ENCODE measurements around the gene CLDN9. TPM values are rescaled to one million over a fixed set of nuclear protein-coding genes. Genes with fewer than 3 reads are reported as not detected.

The CLDN9 gene, protein sequence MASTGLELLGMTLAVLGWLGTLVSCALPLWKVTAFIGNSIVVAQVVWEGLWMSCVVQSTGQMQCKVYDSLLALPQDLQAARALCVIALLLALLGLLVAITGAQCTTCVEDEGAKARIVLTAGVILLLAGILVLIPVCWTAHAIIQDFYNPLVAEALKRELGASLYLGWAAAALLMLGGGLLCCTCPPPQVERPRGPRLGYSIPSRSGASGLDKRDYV
- total RNA-seq (2022; extraction: Qiagen RNA extraction): 0.25 to 0.37 TPM (median 0.31 TPM) in 5 replicates

DNA sequence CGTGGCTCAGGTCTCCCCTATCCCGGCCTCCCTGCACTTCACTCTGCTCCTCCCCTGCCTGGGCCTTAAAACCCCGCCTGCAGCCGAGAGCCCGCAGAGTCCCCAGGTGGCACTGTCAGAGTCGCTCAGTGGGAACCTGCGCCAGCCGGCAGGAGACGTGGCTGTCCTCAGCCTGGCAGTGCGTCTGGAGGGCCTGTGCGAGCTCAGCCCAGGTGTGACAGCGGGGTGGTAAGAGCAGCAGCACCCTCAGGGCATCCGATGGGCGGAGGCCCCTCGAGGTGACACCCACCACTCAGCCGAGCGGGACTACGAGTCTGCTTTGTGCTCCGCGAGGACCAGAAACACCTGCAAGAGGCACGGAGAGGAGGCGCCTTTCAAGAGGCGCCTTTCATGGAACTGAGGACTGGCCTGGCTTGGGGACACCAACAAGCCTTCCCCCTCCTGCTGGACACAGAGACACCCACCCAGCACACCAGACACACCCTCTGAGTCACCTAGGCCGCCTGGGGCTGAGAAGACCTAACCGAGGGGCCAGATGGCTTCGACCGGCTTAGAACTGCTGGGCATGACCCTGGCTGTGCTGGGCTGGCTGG is at the start of gene CLDN9:
CLDN9 (plus strand) TSS at position 96 of the 593 bp plus-strand sequence; CDS start at position 536, 440 bp downstream.

DNA sequence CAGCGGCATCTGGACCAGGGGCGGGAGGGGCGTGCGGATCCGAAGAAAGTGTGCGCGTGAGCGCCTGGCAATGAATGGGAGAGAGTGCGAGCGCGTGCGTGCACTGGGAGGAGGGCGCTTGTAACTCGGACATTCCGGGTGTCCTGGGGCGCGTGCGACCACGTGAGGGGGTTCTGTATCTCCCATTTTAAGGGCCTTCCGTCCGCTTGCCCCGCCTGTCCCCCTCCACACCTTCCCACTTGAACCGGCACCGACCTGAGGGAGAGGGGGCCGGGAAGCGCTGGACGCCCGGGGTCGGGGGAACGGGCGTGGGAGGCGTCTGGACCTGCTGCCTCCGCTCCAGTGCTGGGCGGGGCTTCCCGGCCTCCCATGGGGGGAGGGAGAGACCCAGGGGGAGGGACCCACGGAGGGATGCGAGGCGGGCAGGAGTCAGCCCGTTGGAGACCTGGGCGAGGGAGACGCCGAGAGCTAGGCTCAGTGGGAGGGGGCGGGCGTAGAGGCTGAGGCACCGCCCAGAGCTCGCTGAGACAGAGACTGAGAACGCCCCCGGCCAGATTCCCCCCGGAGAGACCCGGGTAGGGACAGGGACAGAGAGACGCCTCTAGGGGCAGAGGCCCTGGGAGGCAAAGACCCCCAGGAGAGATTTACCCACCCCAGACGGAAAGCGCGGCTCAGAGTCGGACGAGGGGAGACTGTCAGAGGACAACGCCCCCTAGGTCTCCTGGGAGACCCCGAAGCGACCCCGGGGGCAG is 48.8 kb upstream of the CLDN9 start, which contains the start of gene KREMEN2:
KREMEN2 (plus strand) TSS at position 553 of the 752 bp plus-strand sequence. CDS start 246 bp downstream, outside the sequence.

DNA sequence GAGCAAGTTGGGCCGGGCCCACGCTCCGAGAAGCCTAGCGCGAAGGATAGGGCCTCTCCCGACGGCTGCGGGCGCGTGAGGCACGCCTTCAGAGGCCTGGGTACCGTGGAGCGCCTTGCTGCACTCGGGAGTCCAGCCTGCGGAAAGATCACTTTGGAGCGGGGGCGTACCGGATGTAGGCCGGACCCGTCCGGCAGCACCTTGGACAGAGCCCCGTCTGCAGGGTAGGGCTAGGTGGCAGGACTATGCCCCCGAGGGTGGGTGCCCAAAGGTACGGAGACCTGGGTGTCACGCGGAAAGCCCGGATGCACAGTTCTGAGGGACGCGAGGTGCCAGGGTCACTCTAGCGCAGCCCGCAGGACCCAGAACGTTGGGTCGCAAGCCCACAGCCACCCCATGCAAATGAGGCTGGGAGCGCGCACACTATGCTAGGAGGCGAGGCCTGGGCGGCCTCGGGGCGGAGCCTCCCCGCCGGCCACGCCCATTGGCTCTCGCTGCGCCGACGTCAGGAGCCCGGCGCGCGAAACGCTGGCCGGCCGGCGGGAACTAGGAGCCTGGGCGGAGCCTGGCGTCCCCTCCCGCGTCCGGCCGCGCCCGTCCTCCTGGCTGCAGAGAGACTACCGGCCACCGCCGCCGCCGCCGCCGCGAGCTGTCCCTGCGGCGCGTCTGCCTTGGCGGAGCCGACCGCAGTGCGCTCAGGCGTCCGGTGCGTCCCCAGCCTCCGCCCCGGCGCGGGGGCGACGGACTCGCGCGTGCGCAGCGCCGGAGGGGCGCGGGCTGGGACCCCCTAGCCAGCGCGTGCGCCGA is 43.8 kb upstream of the CLDN9 start, which contains the start of gene PAQR4:
PAQR4 (plus strand) TSS at position 611 of the 807 bp plus-strand sequence. CDS start 327 bp downstream, outside the sequence.

GRCh38 chr16:2980227-2981176 is 32.2 kb upstream of the CLDN9 start, which contains the start of gene PKMYT1:
Gene PKMYT1, minus strand, starts transcription at chr16:2980446. Its CDS starts 789 bp downstream, at chr16:2979657.

GRCh38 chr16:3017794-3018506 is 5.2 kb downstream of the CLDN9 start, which contains the start of gene CLDN6:
Gene CLDN6, minus strand, starts transcription at chr16:3018183. Its CDS starts 2,162 bp downstream, at chr16:3016021.

DNA sequence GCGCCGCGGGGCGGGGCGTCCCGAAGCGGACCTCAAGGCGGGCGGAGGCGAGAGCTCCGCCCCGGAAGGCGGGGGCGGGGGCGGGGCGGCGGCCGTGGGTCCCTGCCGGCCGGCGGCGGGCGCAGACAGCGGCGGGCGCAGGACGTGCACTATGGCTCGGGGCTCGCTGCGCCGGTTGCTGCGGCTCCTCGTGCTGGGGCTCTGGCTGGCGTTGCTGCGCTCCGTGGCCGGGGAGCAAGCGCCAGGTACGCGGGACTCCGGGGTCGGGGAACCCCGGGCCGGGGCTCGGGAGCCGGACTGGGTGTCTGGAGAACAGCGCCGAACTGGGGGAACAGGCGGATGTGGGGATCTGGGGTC is 7.5 kb downstream of the CLDN9 start, which contains the start of gene TNFRSF12A:
TNFRSF12A (plus strand) TSS at position 122 of the 357 bp plus-strand sequence; CDS start at position 152, 30 bp downstream.

DNA sequence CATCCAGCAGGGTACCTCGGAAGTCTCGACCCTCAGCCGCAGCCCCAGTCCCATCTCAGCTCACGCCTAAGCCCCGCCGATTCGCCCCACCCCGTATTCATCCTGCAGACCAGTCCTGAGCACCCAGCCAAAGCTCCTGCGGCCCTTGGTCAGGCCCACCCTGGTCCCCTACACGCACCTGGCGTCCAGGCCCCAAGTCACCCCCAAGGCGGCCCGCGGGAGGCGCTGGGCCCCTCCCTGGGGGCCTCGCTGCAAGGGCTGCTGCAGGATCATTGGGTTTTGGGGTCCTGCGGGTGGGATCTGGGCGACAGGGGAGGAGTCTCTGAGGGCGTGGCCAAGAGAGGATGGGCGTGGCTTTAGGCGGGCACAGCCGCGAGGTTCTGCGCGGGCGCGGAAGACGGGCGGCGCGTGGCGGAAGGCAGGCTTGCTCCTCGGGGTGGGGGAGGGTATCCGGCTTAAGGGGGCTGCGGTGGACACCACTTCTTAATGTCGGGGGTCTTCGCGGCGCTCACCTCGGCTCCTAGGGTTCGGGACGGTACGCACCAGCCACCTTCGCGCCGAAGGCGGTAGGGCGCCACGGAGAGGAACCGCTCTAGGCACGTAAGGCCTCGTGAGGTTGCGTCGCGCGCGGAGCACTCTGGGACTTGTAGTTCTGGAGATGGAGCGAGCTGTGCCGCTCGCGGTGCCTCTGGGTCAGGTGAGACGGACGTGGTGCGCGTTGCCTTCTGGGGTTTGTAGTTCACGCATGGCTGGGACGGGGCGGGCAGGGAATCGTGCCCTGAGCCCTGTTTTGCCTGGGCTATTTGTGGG is 11.2 kb downstream of the CLDN9 start, which contains the start of the genes HCFC1R1 and THOC6:
HCFC1R1 (minus strand) TSS at position 274 of the 810 bp plus-strand sequence; CDS start at position 273, 1 bp downstream.
THOC6 (plus strand) TSS at position 367 of the 810 bp plus-strand sequence; CDS start at position 659, 292 bp downstream.

GRCh38 chr16:3036726-3037315 is 24.1 kb downstream of the CLDN9 start, which contains the start of gene BICDL2:
Gene BICDL2, minus strand, starts transcription at chr16:3036944. Its CDS starts 1,448 bp downstream, at chr16:3035496.

GRCh38 chr16:3045758-3046640 is 33.3 kb downstream of the CLDN9 start, which contains the start of gene MMP25:
Gene MMP25, plus strand, starts transcription at chr16:3046561. Its CDS starts 357 bp downstream, at chr16:3046918.

Other genes with a start within 250 kb of the CLDN9 start
- 453 to 554 TPM (median 517 TPM) in 5 replicates for gene ELOB, start 235.6 kb upstream of the CLDN9 start, total RNA-seq (2022; extraction: Qiagen RNA extraction)
- 0.05 to 0.06 TPM in 2 of 5 replicates, not detected in the others for gene PRSS33, start 225.4 kb upstream of the CLDN9 start, total RNA-seq (2022; extraction: Qiagen RNA extraction)
- gene PRSS41, start 214.5 kb upstream of the CLDN9 start, total RNA-seq (2022; extraction: Qiagen RNA extraction): not detected in 5 replicates
- 0.11 to 0.28 TPM (median 0.14 TPM) in 5 replicates for gene PRSS21, start 195.7 kb upstream of the CLDN9 start, total RNA-seq (2022; extraction: Qiagen RNA extraction)
- gene ZG16B, start 182.6 kb upstream of the CLDN9 start, total RNA-seq (2022; extraction: Qiagen RNA extraction): 0.37 to 0.96 TPM (median 0.92 TPM) in 5 replicates
- 0.50 to 0.98 TPM (median 0.78 TPM) in 5 replicates for gene PRSS22, start 154.8 kb upstream of the CLDN9 start, total RNA-seq (2022; extraction: Qiagen RNA extraction)
- gene FLYWCH2, start 129.7 kb upstream of the CLDN9 start, total RNA-seq (2022; extraction: Qiagen RNA extraction): 44.5 to 53.1 TPM (median 50.0 TPM) in 5 replicates
- gene FLYWCH1, start 101.0 kb upstream of the CLDN9 start, total RNA-seq (2022; extraction: Qiagen RNA extraction): 17.2 to 24.4 TPM (median 23.8 TPM) in 5 replicates
- 1.4 to 2.0 TPM (median 1.8 TPM) in 5 replicates for gene KREMEN2, start 48.6 kb upstream of the CLDN9 start, total RNA-seq (2022; extraction: Qiagen RNA extraction)
- gene PAQR4, start 43.6 kb upstream of the CLDN9 start, total RNA-seq (2022; extraction: Qiagen RNA extraction): 34.7 to 46.3 TPM (median 44.9 TPM) in 5 replicates
- gene PKMYT1, start 32.5 kb upstream of the CLDN9 start, total RNA-seq (2022; extraction: Qiagen RNA extraction): 67.8 to 94.9 TPM (median 91.6 TPM) in 5 replicates
- gene CLDN6, start 5.3 kb downstream of the CLDN9 start, total RNA-seq (2022; extraction: Qiagen RNA extraction): 0.18 to 0.44 TPM (median 0.29 TPM) in 5 replicates
- gene TNFRSF12A, start 7.4 kb downstream of the CLDN9 start, total RNA-seq (2022; extraction: Qiagen RNA extraction): 400 to 615 TPM (median 501 TPM) in 5 replicates
- gene HCFC1R1, start 11.0 kb downstream of the CLDN9 start, total RNA-seq (2022; extraction: Qiagen RNA extraction): 208 to 263 TPM (median 244 TPM) in 5 replicates
- 25.1 to 35.5 TPM (median 32.7 TPM) in 5 replicates for gene THOC6, start 11.1 kb downstream of the CLDN9 start, total RNA-seq (2022; extraction: Qiagen RNA extraction)
- gene BICDL2, start 24.0 kb downstream of the CLDN9 start, total RNA-seq (2022; extraction: Qiagen RNA extraction): not detected in 5 replicates
- 0.89 to 1.4 TPM (median 1.3 TPM) in 5 replicates for gene MMP25, start 33.6 kb downstream of the CLDN9 start, total RNA-seq (2022; extraction: Qiagen RNA extraction)
- 23.0 to 37.5 TPM (median 30.1 TPM) in 5 replicates for gene IL32, start 52.7 kb downstream of the CLDN9 start, total RNA-seq (2022; extraction: Qiagen RNA extraction)
- 0.03 to 0.05 TPM in 2 of 5 replicates, not detected in the others for gene ZSCAN10, start 86.4 kb downstream of the CLDN9 start, total RNA-seq (2022; extraction: Qiagen RNA extraction)
- 11.6 to 15.6 TPM (median 14.9 TPM) in 5 replicates for gene ZNF205, start 99.7 kb downstream of the CLDN9 start, total RNA-seq (2022; extraction: Qiagen RNA extraction)
- gene ZNF213, start 122.1 kb downstream of the CLDN9 start, total RNA-seq (2022; extraction: Qiagen RNA extraction): 9.7 to 13.1 TPM (median 12.8 TPM) in 5 replicates
- 0.13 to 0.59 TPM (median 0.21 TPM) in 5 replicates for gene OR1F1, start 175.3 kb downstream of the CLDN9 start, total RNA-seq (2022; extraction: Qiagen RNA extraction)
- 7.1 to 10.0 TPM (median 7.6 TPM) in 5 replicates for gene ZNF200, start 222.2 kb downstream of the CLDN9 start, total RNA-seq (2022; extraction: Qiagen RNA extraction)
- gene MEFV, start 243.7 kb downstream of the CLDN9 start, total RNA-seq (2022; extraction: Qiagen RNA extraction): 0.02 to 0.05 TPM (median 0.02 TPM) in 3 of 5 replicates, not detected in the others

All from A549 treated with AZD2906 at 1 μM for 4 hours (cell line).